Prostate gland (tissue), 2 donors: ENCODE results near the gene RCHY1. TPM values are rescaled to one million over a fixed set of nuclear protein-coding genes. Genes with fewer than 3 reads are reported as not detected.

ENCODE experiments used
- DNase-seq: peaks from one replicate; pipeline ENCODE4 v3.0.0-alpha.2; 2019; ENCODE audit warnings: low spot score
- H3K27ac ChIP-seq, 2 donors: fragments of 200-600 bp; sonication (generic); 2 replicates each; pipeline ENCODE4 v1.5.1; 2017 to 2019
- H3K27me3 ChIP-seq: fragments of 200-600 bp; sonication (generic); replicated peaks from 2 replicates; pipeline ENCODE4 v1.5.1; 2019; ENCODE audit not compliant: insufficient read depth
- H3K36me3 ChIP-seq, 2 donors: fragments of 200-600 bp; sonication (generic); 1 replicate in 1 of 2; 2 replicates in 1 of 2; pipeline versions ENCODE4 v1.5.1 to v1.8.1; 2017 to 2019
- H3K4me1 ChIP-seq: fragments of 200-600 bp; sonication (generic); replicated peaks from 2 replicates; pipeline ENCODE4 v1.5.1; 2019
- H3K4me3 ChIP-seq, 2 donors: fragments of 200-600 bp; sonication (generic); 2 replicates each; pipeline ENCODE4 v1.5.1; 2017 to 2019
- H3K9me3 ChIP-seq: fragments of 200-600 bp; sonication (generic); 2 replicates; pipeline ENCODE4 v1.5.1; 2017
- CTCF ChIP-seq, 4 experiments: fragments of 200-600 bp in 2 of 4; fragments of 450-650 bp in 2 of 4; sonication (generic) in 2 of 4; IDR thresholded peaks; 1 replicate in 3 of 4; 2 replicates in 1 of 4; pipeline ENCODE4 v1.5.1; 2016 to 2019; ENCODE audit warnings: antibody characterized with exemption in 4 of 4, mild to moderate bottlenecking in 2 of 4, moderate library complexity in 2 of 4
- POLR2A ChIP-seq: fragments of 450-650 bp; IDR thresholded peaks from one replicate; pipeline ENCODE4 v1.6.1; 2016; ENCODE audit warnings: antibody characterized with exemption, mild to moderate bottlenecking
- POLR2AphosphoS5 ChIP-seq: sonication (generic); formaldehyde crosslinking; IDR thresholded peaks from one replicate; pipeline ENCODE4 v1.6.1; 2017; ENCODE audit warnings: antibody characterized with exemption
- WGBS: methylation state at CpG from one replicate; pipeline ENCODE4 v1.1.5; 2018; 5-methylcytosine and 5-hydroxymethylcytosine counted together
- intact Hi-C: fragments of 100-400 bp; cut with DNase I; formaldehyde crosslinking; loops from one replicate; pipeline ENCODE4 v1.14.2; 2022
- total RNA-seq, 2 donors: library from RNA; depleted of rRNA; stranded (reverse); fragments of >200 nt; gene quantifications; one replicate each; pipeline ENCODE4 v1.1.0, GENCODE V29; 2016

The RCHY1 gene
- total RNA-seq, 2 donors from 2014 or later: 18.7 to 23.3 TPM

DNA sequence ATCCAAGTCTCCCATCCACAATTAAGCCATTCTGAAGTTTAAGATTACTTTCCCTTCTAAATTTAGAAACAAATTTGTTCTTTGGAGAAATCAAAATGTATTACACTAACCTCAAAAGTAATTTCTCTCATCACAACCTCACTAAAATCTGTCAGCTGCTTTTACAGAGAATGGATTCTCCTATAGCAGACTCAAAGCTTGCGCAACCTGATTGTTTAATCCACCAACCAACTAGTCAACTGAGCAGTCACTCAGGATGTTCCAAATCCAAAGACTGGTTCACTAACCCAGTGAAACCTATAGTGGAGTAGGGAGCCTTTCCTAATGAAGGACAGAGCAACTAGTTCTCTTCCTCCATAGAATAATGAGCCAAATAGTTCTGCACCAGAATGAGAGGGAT lies 44.3 kb downstream of the RCHY1 start:
- intact Hi-C loops: loop anchor here (2.0 kb wide), 1 partner anchor 537 kb away; the partner anchor contains the start of gene PARM1
- Histone ChIP-seq H3K36me3 (no peaks in the 10 kb centered on the region), H3K4me3 (no peak overlapping the region), H3K27ac (no peak overlapping the region), H3K27me3 (no peaks in the 10 kb centered on the region), H3K9me3 (no peaks in the 10 kb centered on the region), H3K4me1 (no peaks in the 10 kb centered on the region)
- 94% methylated on average over 1 of the region's 1 CpG for WGBS
- TF ChIP-seq POLR2AphosphoS5 (no peak), POLR2A (no peak), CTCF (IDR thresholded peaks at IDR 0.05) (no peak)
- no peak for DNase-seq

DNA sequence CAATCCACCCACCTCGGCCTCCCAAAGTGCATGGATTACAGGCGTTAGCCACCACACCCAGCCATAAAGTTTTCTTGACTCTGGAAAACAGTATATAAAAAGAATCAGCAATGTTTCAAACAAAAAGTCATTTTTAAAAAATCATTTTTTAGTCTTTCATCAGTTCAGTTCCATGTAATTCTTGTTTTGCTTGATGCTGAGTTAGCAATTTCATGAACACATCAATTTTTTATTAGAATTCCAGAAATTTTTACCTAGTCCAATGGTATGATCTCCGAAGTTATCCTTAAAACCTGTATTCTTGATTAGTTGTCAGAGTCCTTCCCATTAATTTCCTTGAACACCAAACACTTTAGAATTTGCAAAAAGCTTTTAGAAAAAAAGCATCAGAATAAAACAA lies 56.8 kb downstream of the RCHY1 start:
- 89% methylated on average over 3 of the region's 3 CpGs for WGBS
- H3K4me3 ChIP-seq: no peak overlapping the region
- H3K36me3 ChIP-seq: no peaks in the 10 kb centered on the region
- H3K27me3 ChIP-seq: no peaks in the 10 kb centered on the region
- intact Hi-C loops: no loop called here
- no peaks in the 10 kb centered on the region for H3K9me3 ChIP-seq
- no peaks in the 10 kb centered on the region for H3K4me1 ChIP-seq
- H3K27ac ChIP-seq: no peak overlapping the region
- no peak for DNase-seq
- TF ChIP-seq POLR2A (no peak), CTCF (IDR thresholded peaks at IDR 0.05) (no peak), POLR2AphosphoS5 (no peak)

- TF ChIP-seq POLR2A (no peak), POLR2AphosphoS5 (no peak), CTCF (IDR thresholded peaks at IDR 0.05) (no peak)
- Histone ChIP-seq H3K27ac (no peak overlapping the region), H3K27me3 (no peaks in the 10 kb centered on the region), H3K36me3 (no peaks in the 10 kb centered on the region), H3K4me3 (no peak overlapping the region), H3K9me3 (no peaks in the 10 kb centered on the region), H3K4me1 (no peaks in the 10 kb centered on the region)
- intact Hi-C loops: no loop called here
- 85% methylated on average over 2 of the region's 2 CpGs for WGBS
- DNase-seq: no peak
Observed at GRCh38 chr4:75434105-75434504, 80.1 kb downstream of the RCHY1 start.

GRCh38 chr4:75432683-75433082 lies 81.5 kb downstream of the RCHY1 start:
- intact Hi-C loops: no loop called here
- H3K9me3 ChIP-seq: no peaks in the 10 kb centered on the region

More at GRCh38 chr4:75432683-75433082, 81.5 kb downstream of the RCHY1 start:
- TF ChIP-seq CTCF (IDR thresholded peaks at IDR 0.05) (no peak), POLR2AphosphoS5 (no peak), POLR2A (no peak)
- H3K4me3 ChIP-seq: no peak overlapping the region
- no peaks in the 10 kb centered on the region for H3K36me3 ChIP-seq
- H3K27ac ChIP-seq: no peak overlapping the region
- H3K27me3 ChIP-seq: no peaks in the 10 kb centered on the region
- DNase-seq: no peak
- no peaks in the 10 kb centered on the region for H3K4me1 ChIP-seq
